B cell (primary cell): ENCODE measurements around the gene PEX11B. TPM values are rescaled to one million over a fixed set of nuclear protein-coding genes. Genes with fewer than 3 reads are reported as not detected.

Experiments
- ATAC-seq: fragments of 200-7000 bp; cut with Tn5 transposase; one replicate; pipeline ENCODE4 v1.10.0; 2021; ENCODE audit warnings: low read depth, mild to moderate bottlenecking, moderate number of reproducible peaks, moderate library complexity
- CTCF ChIA-PET: fragments of 350-600 bp; sonication (Branson Sonifier 250); formaldehyde crosslinking; loops from one replicate; lab custom pipeline; 2021; ENCODE audit warnings: antibody characterized with exemption, inconsistent platforms; lab: Charles Lee
- POLR2A ChIA-PET: fragments of 350-600 bp; sonication (Branson Sonifier 250); formaldehyde crosslinking; loops from one replicate; lab custom pipeline; 2021; ENCODE audit warnings: antibody characterized with exemption; lab: Charles Lee
- DNase-seq: peaks from one replicate; pipeline ENCODE4 v3.0.0; 2013
- H2AFZ ChIP-seq: 2 replicates; pipeline ENCODE4 v1.6.1; 2012; ENCODE audit warnings: mild to moderate bottlenecking, low read depth, low read length; ENCODE audit not compliant: insufficient read depth, poor library complexity, severe bottlenecking
- H3K27ac ChIP-seq, 2 donors: 1 replicate in 1 of 2; 2 replicates in 1 of 2; pipeline ENCODE4 v1.5.1; 2012 to 2013; ENCODE audit warnings: low read length in 2 of 2, mild to moderate bottlenecking in 2 of 2, moderate library complexity in 1 of 2
- H3K27me3 ChIP-seq, 4 experiments: fragments of 200-600 bp in 1 of 4; sonication (generic) in 1 of 4; replicated peaks in 1 of 4; 1 replicate in 2 of 4; 2 replicates in 2 of 4; pipeline versions ENCODE4 v1.6.1 to v1.7.0; 2013 to 2016; ENCODE audit warnings: low read length in 3 of 4, mild to moderate bottlenecking in 2 of 4, mixed read lengths in 1 of 4, moderate library complexity in 1 of 4; ENCODE audit not compliant: insufficient read depth in 4 of 4, control insufficient read depth in 3 of 4; ENCODE audit errors: control extremely low read depth in 1 of 4
- H3K36me3 ChIP-seq, 2 experiments: replicated peaks in 1 of 2; 1 replicate in 1 of 2; 2 replicates in 1 of 2; pipeline versions ENCODE4 v1.6.1 to v1.7.1; 2013; ENCODE audit warnings: low read length in 1 of 2; ENCODE audit not compliant: insufficient read depth in 2 of 2, control insufficient read depth in 1 of 2; ENCODE audit errors: control extremely low read depth in 1 of 2, extremely low read depth in 1 of 2
- H3K4me1 ChIP-seq, 2 donors: fragments of 200-600 bp in 1 of 2; sonication (generic) in 1 of 2; 1 replicate in 1 of 2; 2 replicates in 1 of 2; pipeline versions ENCODE4 v1.5.1 to v1.6.1; 2013 to 2017; ENCODE audit warnings: low read length in 2 of 2; ENCODE audit not compliant: control insufficient read depth in 2 of 2, insufficient read depth in 2 of 2
- H3K4me2 ChIP-seq: replicated peaks from 2 replicates; pipeline ENCODE3; 2012; ENCODE audit warnings: mild to moderate bottlenecking, low read depth, low read length; ENCODE audit not compliant: poor library complexity, severe bottlenecking
- H3K4me3 ChIP-seq, 5 experiments: fragments of 200-600 bp in 1 of 5; sonication (generic) in 1 of 5; 1 replicate in 3 of 5; 2 replicates in 2 of 5; pipeline versions ENCODE4 v1.5.1 to v1.7.0; 2011 to 2016; ENCODE audit warnings: low read length in 4 of 5, mild to moderate bottlenecking in 4 of 5, low read depth in 2 of 5, control low read depth in 1 of 5, moderate library complexity in 1 of 5; ENCODE audit not compliant: insufficient read depth in 1 of 5; ENCODE audit errors: control extremely low read depth in 1 of 5, extremely low read depth in 1 of 5
- H3K79me2 ChIP-seq: fragments of 200-600 bp; sonication (generic); one replicate; pipeline ENCODE4 v1.6.0; 2016; ENCODE audit warnings: low read length; ENCODE audit not compliant: control insufficient read depth, insufficient read depth
- H3K9ac ChIP-seq: fragments of 200-600 bp; sonication (generic); 2 replicates; pipeline ENCODE4 v1.6.1; 2017; ENCODE audit warnings: mild to moderate bottlenecking, low read length, moderate library complexity
- H3K9me3 ChIP-seq, 3 donors: one replicate each; pipeline versions ENCODE4 v1.6.1 to v1.7.1; 2013; ENCODE audit warnings: low read length in 2 of 3; ENCODE audit not compliant: control insufficient read depth in 2 of 3, insufficient read depth in 1 of 3; ENCODE audit errors: control extremely low read depth in 1 of 3
- H4K20me1 ChIP-seq: 2 replicates; pipeline ENCODE4 v1.6.0; 2012; ENCODE audit warnings: mild to moderate bottlenecking, low read length; ENCODE audit not compliant: insufficient read depth, control insufficient read depth, poor library complexity, severe bottlenecking
- H3K27ac Mint-ChIP-seq: one replicate; pipeline ENCODE4 v1.8.0; 2021; ENCODE audit warnings: mixed read lengths
- H3K27me3 Mint-ChIP-seq: one replicate; pipeline ENCODE4 v1.8.0; 2021; ENCODE audit warnings: mixed read lengths
- H3K4me1 Mint-ChIP-seq: one replicate; pipeline ENCODE4 v1.8.0; 2021; ENCODE audit warnings: mixed read lengths
- H3K4me3 Mint-ChIP-seq: one replicate; pipeline ENCODE4 v1.8.0; 2021; ENCODE audit warnings: mixed read lengths
- H3K9me3 Mint-ChIP-seq: one replicate; pipeline ENCODE4 v1.8.0; 2022; ENCODE audit warnings: mixed read lengths; ENCODE audit not compliant: insufficient read depth
- CTCF ChIP-seq: fragments of 200-600 bp; IDR thresholded peaks from one replicate; pipeline ENCODE4 v1.8.0; 2022; ENCODE audit warnings: antibody characterized with exemption, mild to moderate bottlenecking
- EZH2 ChIP-seq: IDR thresholded peaks from 2 replicates; pipeline ENCODE4 v1.6.1; 2012; ENCODE audit warnings: borderline replicate concordance, low read depth, mild to moderate bottlenecking, moderate library complexity, low read length; ENCODE audit not compliant: insufficient read depth, poor library complexity, severe bottlenecking
- whole genome bisulfite sequencing: methylation state at CpG from one replicate; pipeline ENCODE4 v1.1.5; 2013; ENCODE audit warnings: missing lambda C conversion rate; ENCODE audit not compliant: insufficient coverage; 5-methylcytosine and 5-hydroxymethylcytosine counted together
- intact Hi-C: fragments of 100-400 bp; cut with micrococcal nuclease; formaldehyde crosslinking; loops from one replicate; pipeline ENCODE4 v1.10.0; 2022
- polyA plus RNA-seq: library from polyadenylated mRNA; depleted of rRNA; stranded (reverse); fragments of >200 nt; gene quantifications from 2 replicates; pipeline ENCODE4 v1.2.3, GENCODE V29; 2012
- total RNA-seq, 2 donors: library from RNA; stranded (reverse); fragments of 120-200 nt in 1 of 2; gene quantifications; 1 replicate in 1 of 2; 2 replicates in 1 of 2; pipeline versions ENCODE4 v1.2.3 to v1.2.4, GENCODE V29; 2013 to 2022

The PEX11B gene
- total and polyA plus RNA-seq, 2 donors (not counting 1 experiment from before 2014, with no cell fraction given), result 16.5 to 48.1 TPM

GRCh38 chr1:145927916-145928643 lies 9.6 kb upstream of the PEX11B start:
- H3K9ac ChIP-seq, result peak overlapping the region; percentile 98
- Mint-ChIP-seq H3K27ac (peak overlapping the region; percentile 81), H3K4me3 (peak overlapping the region; percentile 78), H3K4me1 (peaks cover 19% of the 10 kb centered on the region), H3K27me3 (no peaks in the 10 kb centered on the region), H3K9me3 (no peaks in the 10 kb centered on the region)
- ChIA-PET POLR2A (interaction anchor here (0.7 to 3.5 kb wide), 16 partner anchors 9 to 109 kb away, joined by 3 to 43 read pairs (median 8); partner anchors contain the start of genes ANKRD34A, LIX1L, NUDT17 and PEX11B), CTCF (interaction anchor here (0.8 to 3.6 kb wide), 22 partner anchors 9 to 110 kb away, joined by 3 to 30 read pairs (median 6); partner anchors contain the start of genes ANKRD34A, LIX1L, NUDT17 and PEX11B)
- peak overlapping the region; percentile 71 to 95 (median 83) for H3K4me3 ChIP-seq
- DNase-seq, result peak; percentile 27
- H3K79me2 ChIP-seq, result peaks cover 18% of the 10 kb centered on the region
- H2AFZ ChIP-seq, result peak overlapping the region; percentile 73
- H3K9me3 ChIP-seq, result no peaks in the 10 kb centered on the region
- 43% methylated on average over 11 of the region's 20 CpGs for WGBS
- peaks cover 25 to 37% of the 10 kb centered on the region in 2 donors for H3K4me1 ChIP-seq
- peak overlapping the region; percentile 77 for H3K4me2 ChIP-seq
- no peaks in the 10 kb centered on the region for H4K20me1 ChIP-seq
- no peak for TF ChIP-seq EZH2
- H3K27ac ChIP-seq, result peak overlapping the region; percentile 96 to 99
- peaks cover 3 to 14% of the 10 kb centered on the region in 2 experiments for H3K36me3 ChIP-seq
- no peak for ATAC-seq
- H3K27me3 ChIP-seq, result no peaks in the 10 kb centered on the region
- intact Hi-C loops, result loop anchor here (1.0 to 2.0 kb wide), 6 partner anchors 10 to 109 kb away; partner anchors contain the start of genes ANKRD34A, LIX1L, PEX11B and PIAS3

GRCh38 chr1:145927063-145927886 lies 8.8 kb upstream of the PEX11B start, which contains the start of gene RBM8A:
Gene RBM8A (minus strand): TSS chr1:145927484. CDS start chr1:145927426, 58 bp downstream.
- Histone ChIP-seq H3K4me1 (peaks cover 18 to 30% of the 10 kb centered on the region in 2 donors), H3K36me3 (peaks cover 3 to 19% of the 10 kb centered on the region in 2 experiments), H3K4me2 (peak within 1 kb of the TSS; percentile 77), H3K79me2 (peaks cover 20% of the 10 kb centered on the region), H3K27me3 (no peaks in the 10 kb centered on the region), H4K20me1 (no peaks in the 10 kb centered on the region), H3K27ac (peak within 1 kb of the TSS; percentile 96 to 99), H3K9me3 (no peaks in the 10 kb centered on the region), H2AFZ (peak within 1 kb of the TSS; percentile 73), H3K9ac (peak within 1 kb of the TSS; percentile 98), H3K4me3 (peak within 1 kb of the TSS; percentile 71 to 95 (median 83))
- ChIA-PET POLR2A (interaction anchor here (0.7 to 3.5 kb wide), 16 partner anchors 9 to 110 kb away, joined by 3 to 43 read pairs (median 7); partner anchors contain the start of genes ANKRD34A, LIX1L, NUDT17 and PEX11B), CTCF (interaction anchor here (0.6 to 3.6 kb wide), 25 partner anchors 8 to 125 kb away, joined by 3 to 30 read pairs (median 5); partner anchors contain the start of genes ANKRD34A, LIX1L, NUDT17 and PEX11B)
- Mint-ChIP-seq H3K4me3 (peak within 1 kb of the TSS; percentile 78), H3K27me3 (no peaks in the 10 kb centered on the region), H3K4me1 (peaks cover 11% of the 10 kb centered on the region), H3K9me3 (no peaks in the 10 kb centered on the region), H3K27ac (peak within 1 kb of the TSS; percentile 81)
- WGBS, result under 1% methylated on average over 35 of the region's 41 CpGs
- ATAC-seq (peak; percentile 98), DNase-seq (peak; percentile 98)
- intact Hi-C loops, result loop anchor here (1.0 to 2.0 kb wide), 6 partner anchors 9 to 110 kb away; partner anchors contain the start of genes ANKRD34A, LIX1L, PEX11B and PIAS3
- peak; percentile 81 for TF ChIP-seq CTCF
- no peak for TF ChIP-seq EZH2
